Endothelial cell (in vitro differentiated cells): ENCODE data around the gene PPIE. TPM values are rescaled to one million over a fixed set of nuclear protein-coding genes. Genes with fewer than 3 reads are reported as not detected.
A peak's percentile ranks its signal among the peaks of the same experiment; 100 is the strongest.

ENCODE experiments used
- DNase-seq: peaks from one replicate; pipeline ENCODE4 v3.0.0; 2021; ENCODE audit warnings: low spot score
- H3K27ac Mint-ChIP-seq: one replicate; pipeline ENCODE4 v1.8.0; 2021; ENCODE audit warnings: mixed read lengths, inconsistent platforms; ENCODE audit not compliant: unreplicated experiment
- H3K27me3 Mint-ChIP-seq: one replicate; pipeline ENCODE4 v1.8.0; 2021; ENCODE audit warnings: mild to moderate bottlenecking, moderate library complexity, mixed read lengths, inconsistent platforms; ENCODE audit not compliant: unreplicated experiment
- H3K36me3 Mint-ChIP-seq: one replicate; pipeline ENCODE4 v1.8.0; 2021; ENCODE audit warnings: mild to moderate bottlenecking, low read depth, mixed read lengths, inconsistent platforms; ENCODE audit not compliant: unreplicated experiment
- H3K4me1 Mint-ChIP-seq: one replicate; pipeline ENCODE4 v1.8.0; 2021; ENCODE audit warnings: mild to moderate bottlenecking, mixed read lengths, inconsistent platforms; ENCODE audit not compliant: unreplicated experiment
- H3K4me3 Mint-ChIP-seq: one replicate; pipeline ENCODE4 v1.8.0; 2021; ENCODE audit warnings: mild to moderate bottlenecking, mixed read lengths, inconsistent platforms; ENCODE audit not compliant: unreplicated experiment
- H3K9me3 Mint-ChIP-seq: one replicate; pipeline ENCODE4 v1.8.0; 2021; ENCODE audit warnings: mixed read lengths, inconsistent platforms; ENCODE audit not compliant: unreplicated experiment
- CTCF ChIP-seq: fragments of 200-600 bp; sonication (generic); IDR thresholded peaks from one replicate; pipeline ENCODE4 v1.5.0; 2021; ENCODE audit warnings: antibody characterized with exemption; ENCODE audit not compliant: unreplicated experiment
- total RNA-seq: library from RNA; stranded (reverse); fragmentation: NEBNext Ultra II Directional; extraction: Animal tissue kit (Norgen Biotek cat#: 25700); gene quantifications from one replicate; pipeline ENCODE4 v1.2.1, GENCODE V29; 2021; ENCODE audit not compliant: unreplicated experiment

Gene PPIE
- total RNA-seq, 1 donor from 2014 or later = 38.1 TPM

GRCh38 chr1:39733161-39733560 lies 5.5 kb upstream of the PPIE start:
- Mint-ChIP-seq H3K27ac (no peak overlapping the region), H3K36me3 (peaks cover 6% of the 10 kb centered on the region), H3K27me3 (peaks cover 10% of the 10 kb centered on the region), H3K4me3 (no peak overlapping the region), H3K9me3 (no peaks in the 10 kb centered on the region), H3K4me1 (no peaks in the 10 kb centered on the region)
- no peak for DNase-seq
- TF ChIP-seq CTCF = no peak

GRCh38 chr1:39735731-39736130 lies 3.0 kb upstream of the PPIE start:
- Mint-ChIP-seq H3K27me3 (peaks cover 6% of the 10 kb centered on the region), H3K4me1 (peaks cover 12% of the 10 kb centered on the region)

GRCh38 chr1:39737546-39738169 lies 1.0 kb upstream of the PPIE start:
- Mint-ChIP-seq H3K27me3 (peaks cover 6% of the 10 kb centered on the region), H3K36me3 (peaks cover 13% of the 10 kb centered on the region), H3K9me3 (no peaks in the 10 kb centered on the region), H3K4me3 (peak overlapping the region; percentile 78), H3K4me1 (peaks cover 12% of the 10 kb centered on the region), H3K27ac (no peak overlapping the region)
- no peak for TF ChIP-seq CTCF
- no peak for DNase-seq

More at GRCh38 chr1:39735731-39736130, 3.0 kb upstream of the PPIE start:
- peaks cover 6% of the 10 kb centered on the region for H3K36me3 Mint-ChIP-seq
- no peak for DNase-seq
- no peak overlapping the region for H3K27ac Mint-ChIP-seq
- no peak for TF ChIP-seq CTCF
- no peak overlapping the region for H3K4me3 Mint-ChIP-seq
- H3K9me3 Mint-ChIP-seq = no peaks in the 10 kb centered on the region

GRCh38 chr1:39745016-39745670 lies 6.5 kb downstream of the PPIE start:
- peaks cover 2% of the 10 kb centered on the region for H3K27me3 Mint-ChIP-seq
- TF ChIP-seq CTCF = no peak
- no peak overlapping the region for H3K27ac Mint-ChIP-seq
- no peak for DNase-seq
- no peaks in the 10 kb centered on the region for H3K9me3 Mint-ChIP-seq
- H3K4me3 Mint-ChIP-seq = no peak overlapping the region
- H3K36me3 Mint-ChIP-seq = peaks cover 35% of the 10 kb centered on the region
- peaks cover 2% of the 10 kb centered on the region for H3K4me1 Mint-ChIP-seq

GRCh38 chr1:39751595-39751994 lies 12.9 kb downstream of the PPIE start:
- peaks cover 2% of the 10 kb centered on the region for H3K27me3 Mint-ChIP-seq
- H3K4me1 Mint-ChIP-seq = no peaks in the 10 kb centered on the region
- H3K4me3 Mint-ChIP-seq = no peak overlapping the region
- no peak overlapping the region for H3K27ac Mint-ChIP-seq
- no peak for TF ChIP-seq CTCF
- H3K36me3 Mint-ChIP-seq = peaks cover 45% of the 10 kb centered on the region
- H3K9me3 Mint-ChIP-seq = no peaks in the 10 kb centered on the region
- DNase-seq = no peak
